ENCODE results near the gene HOXC9. TPM values are rescaled to one million over a fixed set of nuclear protein-coding genes. Genes with fewer than 3 reads are reported as not detected.

The HOXC9 gene
- polyA plus RNA-seq, 1 of the 3 experiments (the other 2 are of a cell fraction), result 1.9 TPM

GRCh38 chr12:53999559-54000115, 324 bp upstream of the HOXC9 start:
- H3K4me2 ChIP-seq, result peak overlapping the region; percentile 99
- H4K20me1 ChIP-seq (ENCODE audit: insufficient read depth), result no peaks in the 10 kb centered on the region
- no peaks in the 10 kb centered on the region for H3F3A ChIP-seq (replicated peaks; ENCODE audit: insufficient read depth)
- H3K36me3 ChIP-seq (replicated peaks in 1 of 2; ENCODE audit: control insufficient read depth in 1 of 2, insufficient read depth in 2 of 2, low read length in 1 of 2), result no peaks in the 10 kb centered on the region
- peaks cover 0 to 19% of the 10 kb centered on the region in 2 experiments; a peak in 2 of 4 replicates for H3K4me1 ChIP-seq (ENCODE audit: control insufficient read depth in 1 of 2, insufficient read depth in 2 of 2, low read depth in 1 of 2, low read length in 1 of 2)
- H3K4me3 ChIP-seq (ENCODE audit: low read depth in 2 of 2, low read length in 1 of 2), result peak overlapping the region; percentile 76 to 80
- H3K79me2 ChIP-seq (ENCODE audit: insufficient read depth), result no peaks in the 10 kb centered on the region
- ChIA-PET POLR2A (interaction anchor here (0.7 to 2.1 kb wide), 5 partner anchors 11 to 208 kb away, joined by 3 to 5 read pairs (median 3); no protein-coding TSS in a partner anchor), CTCF (interaction anchor here (0.7 to 24.5 kb wide), 20 partner anchors 9 to 400 kb away, joined by 3 to 568 read pairs (median 6); partner anchors contain the start of genes HOXC10, HOXC5 and SMUG1)
- H3K27ac ChIP-seq (ENCODE audit: low read depth in 2 of 2, low read length in 1 of 2), result peak overlapping the region in 1 of 2 experiments; percentile 78; a peak in 2 of 4 replicates
- WGBS (ENCODE audit: low lambda C conversion rate), result under 1% methylated on average over 30 of the region's 35 CpGs
- peak overlapping the region; percentile 100 for H2AFZ ChIP-seq (ENCODE audit: low read depth)
- H3K9me2 ChIP-seq, result no peaks in the 10 kb centered on the region
- H3K9me3 ChIP-seq, result no peaks in the 10 kb centered on the region
- DNase-seq, result peak; percentile 88
- peak overlapping the region; percentile 89 for H3K9ac ChIP-seq
- peaks cover 29% of the 10 kb centered on the region for H3K27me3 ChIP-seq (ENCODE audit: insufficient read depth)
- TF ChIP-seq FOXM1 (IDR thresholded peaks at IDR 0.05; ENCODE audit: low read depth) (no peak), USF2 (IDR thresholded peaks at IDR 0.05; ENCODE audit: borderline replicate concordance, low read depth, low read length) (peak; percentile 75), MXI1 (IDR thresholded peaks at IDR 0.05; ENCODE audit: low read depth, low read length) (0 out of 2 replicates have a peak, but pooled peaks have one; percentile 12), CHD2 (IDR thresholded peaks at IDR 0.05; ENCODE audit: low read length, partially characterized antibody) (peak; percentile 46), USF1 (IDR thresholded peaks at IDR 0.05; ENCODE audit: borderline replicate concordance, low read depth) (peak; percentile 92), PBX3 (IDR thresholded peaks at IDR 0.05) (peak; percentile 56), FOXJ3 (CRISPR knock-in tag; IDR thresholded peaks at IDR 0.05) (no peak)

GRCh38 chr12:54001283-54002187, 1.6 kb downstream of the HOXC9 start:
- no peaks in the 10 kb centered on the region for H3K9me2 ChIP-seq
- 88% methylated on average over 8 of the region's 8 CpGs for WGBS (ENCODE audit: low lambda C conversion rate)
- no peak for DNase-seq
- no peak overlapping the region for H3K27ac ChIP-seq (ENCODE audit: low read depth in 2 of 2, low read length in 1 of 2)
- no peaks in the 10 kb centered on the region for H3F3A ChIP-seq (replicated peaks; ENCODE audit: insufficient read depth)
- POLR2A ChIA-PET, result interaction anchor here (2.1 kb wide), 1 partner anchor 13 kb away, joined by 5 read pairs; no protein-coding TSS in a partner anchor
- no peaks in the 10 kb centered on the region for H3K36me3 ChIP-seq (replicated peaks in 1 of 2; ENCODE audit: control insufficient read depth in 1 of 2, insufficient read depth in 2 of 2, low read length in 1 of 2)
- no peaks in the 10 kb centered on the region for H4K20me1 ChIP-seq (ENCODE audit: insufficient read depth)
- no peaks in the 10 kb centered on the region for H3K79me2 ChIP-seq (ENCODE audit: insufficient read depth)
- H3K9me3 ChIP-seq, result no peaks in the 10 kb centered on the region
- peak overlapping the region; percentile 99; the same call in 1 of the 2 replicates for H3K4me2 ChIP-seq
- peaks cover 13% of the 10 kb centered on the region; the same call in 1 of the 2 replicates for H3K27me3 ChIP-seq (ENCODE audit: insufficient read depth)
- H2AFZ ChIP-seq (ENCODE audit: low read depth), result no peak overlapping the region
- H3K4me3 ChIP-seq (ENCODE audit: low read depth in 2 of 2, low read length in 1 of 2), result peak overlapping the region in 1 of 2 experiments; percentile 80; a peak in 1 of 4 replicates
- H3K9ac ChIP-seq, result no peak overlapping the region; the same call in 1 of the 2 replicates
- CTCF ChIA-PET, result interaction anchor here (1.3 to 24.5 kb wide), 9 partner anchors 10 to 367 kb away, joined by 3 to 568 read pairs (median 57); partner anchors contain the start of genes HOXC10 and SMUG1
- H3K4me1 ChIP-seq (ENCODE audit: control insufficient read depth in 1 of 2, insufficient read depth in 2 of 2, low read depth in 1 of 2, low read length in 1 of 2), result peaks cover 0 to 18% of the 10 kb centered on the region in 2 experiments; a peak in 2 of 4 replicates
- no peak for TF ChIP-seq CTCF (IDR thresholded peaks at IDR 0.05)
- no peak for TF ChIP-seq REST (IDR thresholded peaks at IDR 0.05; ENCODE audit: low read depth, low read length)
- no peak for TF ChIP-seq GATA2 (CRISPR knock-in tag; IDR thresholded peaks at IDR 0.05)
- no peak for TF ChIP-seq ZBTB33 (IDR thresholded peaks at IDR 0.05; ENCODE audit: borderline replicate concordance, low read depth)

Data from SK-N-SH (cell line).